AG04449 (cell line): ENCODE data around the gene ETHE1.
A peak's percentile ranks its signal among the peaks of the same experiment; 100 is the strongest.
"Not testable (repeated sequence)": the region's sequence is repeated elsewhere in the genome, so short reads cannot be mapped to it uniquely, and the experiment has no call there.

Experiments used
- CTCF ChIA-PET: fragments of 350-600 bp; formaldehyde crosslinking; extraction: SDS; loops from one replicate; lab custom pipeline; 2021; ENCODE audit warnings: antibody characterized with exemption; lab: Yijun Ruan, JAX
- POLR2A ChIA-PET: fragments of 400-600, 350-600 bp; formaldehyde crosslinking; extraction: SDS; loops from one replicate; lab custom pipeline; 2020; ENCODE audit warnings: antibody characterized with exemption, inconsistent platforms; lab: Yijun Ruan, JAX
- DNase-seq: peaks from one replicate; pipeline ENCODE4 v3.0.0-alpha.2; 2010; ENCODE audit warnings: low read depth, low spot score
- H3K4me3 ChIP-seq: 2 replicates; pipeline ENCODE4 v1.5.1; 2011; ENCODE audit warnings: low read depth, mild to moderate bottlenecking, control low read depth, low read length
- CTCF ChIP-seq: IDR thresholded peaks from one replicate; pipeline ENCODE4 v1.5.1; 2011; ENCODE audit warnings: mild to moderate bottlenecking, moderate library complexity, low read length, control low read depth, inconsistent platforms; ENCODE audit not compliant: insufficient read depth; ENCODE audit errors: missing control alignments

The ETHE1 gene

GRCh38 chr19:43532571-43532961, 5.6 kb upstream of the ETHE1 start:
- no peak for DNase-seq
- TF ChIP-seq CTCF = no peak
- ChIA-PET CTCF (interaction anchor here (0.9 to 17.0 kb wide), 9 partner anchors 13 to 277 kb away, joined by 3 to 208 read pairs (median 5); partner anchors contain the start of gene PHLDB3), POLR2A (interaction anchor here (0.9 to 1.5 kb wide), 4 partner anchors 9 to 222 kb away, joined by 3 to 6 read pairs (median 4); partner anchors contain the start of gene SMG9)
- H3K4me3 ChIP-seq = peak overlapping the region; percentile 66

DNA sequence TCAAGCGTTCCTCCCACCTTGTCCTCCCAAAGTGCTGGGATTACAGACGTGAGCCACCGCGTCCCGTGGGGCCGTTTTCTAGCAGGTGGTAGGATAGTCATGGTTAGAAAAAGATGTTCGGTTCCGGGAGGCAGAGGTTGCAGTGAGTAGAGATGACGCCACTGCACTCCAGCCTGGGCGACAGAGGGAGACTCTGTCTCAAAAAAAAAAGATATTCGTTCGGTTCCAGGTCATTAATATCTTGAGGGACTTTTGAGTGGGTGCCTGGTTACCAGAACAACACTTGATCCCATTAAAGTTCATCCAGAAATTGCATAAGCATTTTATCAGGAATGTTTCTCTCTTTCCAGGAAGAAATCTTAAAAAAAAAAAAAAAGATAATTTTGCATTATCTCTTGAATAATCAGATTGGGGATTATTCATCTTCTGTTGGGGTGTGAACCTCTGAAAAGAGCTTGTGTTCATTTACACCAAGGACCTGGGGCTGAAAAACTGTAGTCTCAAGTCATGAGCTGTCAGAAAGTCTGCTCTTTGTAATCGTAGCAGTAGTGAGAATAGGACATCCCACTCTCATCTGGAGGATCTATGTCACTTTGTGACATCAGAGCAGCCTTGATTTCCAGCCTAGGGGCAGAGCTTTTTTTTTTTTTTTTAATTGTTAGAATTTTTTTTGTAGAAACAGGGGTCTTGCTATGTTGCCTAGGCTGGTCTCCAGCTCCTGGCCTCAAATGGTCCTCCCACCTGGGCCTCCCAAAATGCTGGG, 1.0 kb upstream of the ETHE1 start:
- ChIA-PET CTCF (interaction anchor here (1.5 to 15.4 kb wide), 4 partner anchors 9 to 83 kb away, joined by 7 to 609 read pairs (median 8); no protein-coding TSS in a partner anchor), POLR2A (no interaction called here)
- H3K4me3 ChIP-seq = peak overlapping the region; percentile 12; the same call in 1 of the 2 replicates
- no peak for DNase-seq
- TF ChIP-seq CTCF = no peak

- ChIA-PET POLR2A (no interaction called here), CTCF (interaction anchor here (1.3 to 15.4 kb wide), 5 partner anchors 10 to 92 kb away, joined by 4 to 609 read pairs (median 9); no protein-coding TSS in a partner anchor)
- H3K4me3 ChIP-seq = peak overlapping the region; percentile 85
- TF ChIP-seq CTCF = no peak
- no peak for DNase-seq
Observed at GRCh38 chr19:43525836-43526771, 897 bp downstream of the ETHE1 start.

GRCh38 chr19:43524922-43525835, 1.8 kb downstream of the ETHE1 start:
- ChIA-PET CTCF (interaction anchor here (0.6 to 15.4 kb wide), 11 partner anchors 9 to 286 kb away, joined by 3 to 609 read pairs (median 4); no protein-coding TSS in a partner anchor), POLR2A (no interaction called here)
- peak overlapping the region; percentile 85 for H3K4me3 ChIP-seq
- no peak for TF ChIP-seq CTCF
- no peak for DNase-seq

GRCh38 chr19:43523696-43524095, 3.3 kb downstream of the ETHE1 start:
- ChIA-PET CTCF (interaction anchor here (0.8 to 15.4 kb wide), 8 partner anchors 8 to 91 kb away, joined by 3 to 609 read pairs (median 8); no protein-coding TSS in a partner anchor), POLR2A (interaction anchor here (1.1 kb wide), 1 partner anchor 9 kb away, joined by 4 read pairs; the partner anchor contains the start of gene ZNF575)
- DNase-seq, H3K4me3 ChIP-seq: not testable (repeated sequence)
